C4-2B (cell line): ENCODE measurements around the gene ELFN2.

Experiments
- CTCF ChIP-seq: fragments of 450-650 bp; conservative IDR thresholded peaks from 2 replicates; pipeline ENCODE4 v1.5.1; 2017; ENCODE audit warnings: mild to moderate bottlenecking
- ZFX ChIP-seq: fragments of 450-650 bp; IDR thresholded peaks from 2 replicates; pipeline ENCODE4 v1.6.1; 2017

GRCh38 chr22:37427711-37428635 lies 694 bp upstream of the ELFN2 start:
- TF ChIP-seq CTCF, result no peak
- TF ChIP-seq ZFX, result no peak
